ENCODE data around the gene PET117. TPM values are rescaled to one million over a fixed set of nuclear protein-coding genes. Genes with fewer than 3 reads are reported as not detected.

The PET117 gene
- polyA plus RNA-seq, 1 donor (not counting 4 experiments of a cell fraction or from before 2014, with no cell fraction given) = 11.8 TPM

- dilution Hi-C loops (cut with MboI; ENCODE audit: extremely low pct_ligation_motif_present, low sequenced_read_pairs) = no loop called here
- TF ChIP-seq EZH2 (IDR thresholded peaks at IDR 0.05; ENCODE audit: low read length) (no peak), CTCF (optimal IDR thresholded peaks at IDR 0.05 in 1 of 3, IDR thresholded peaks at IDR 0.05 in 1 of 3, conservative IDR thresholded peaks at IDR 0.05 in 1 of 3; ENCODE audit: extremely low read depth in 1 of 3, insufficient read depth in 2 of 3, low read length in 3 of 3) (no peak)
- Histone ChIP-seq H2AFZ (ENCODE audit: control insufficient read depth, low read length) (no peak overlapping the region), H3K4me2 (ENCODE audit: control insufficient read depth, extremely low read depth, insufficient read depth, low read depth, low read length) (no peak overlapping the region), H3K27ac (ENCODE audit: control insufficient read depth, insufficient read depth, low read length) (no peak overlapping the region), H4K20me1 (ENCODE audit: control insufficient read depth, extremely low read depth, insufficient read depth, low read length) (no peaks in the 10 kb centered on the region), H3K9me1 (ENCODE audit: control insufficient read depth, extremely low read depth, insufficient read depth, low read length) (no peaks in the 10 kb centered on the region), H3K79me2 (ENCODE audit: control insufficient read depth, insufficient read depth, low read length) (no peaks in the 10 kb centered on the region), H3K36me3 (ENCODE audit: control insufficient read depth in 2 of 2, extremely low read depth in 1 of 2, insufficient read depth in 2 of 2, low read length in 2 of 2) (peaks cover 3 to 4% of the 10 kb centered on the region in 2 experiments), H3K4me3 (ENCODE audit: control insufficient read depth in 2 of 3, extremely low read depth in 1 of 3, insufficient read depth in 2 of 3, low read depth in 1 of 3, low read length in 3 of 3) (no peak overlapping the region), H3K27me3 (ENCODE audit: control insufficient read depth, extremely low read depth, insufficient read depth, low read length) (no peaks in the 10 kb centered on the region), H3K9ac (ENCODE audit: control insufficient read depth, extremely low read depth, insufficient read depth, low read length) (no peak overlapping the region), H3K9me3 (ENCODE audit: control insufficient read depth, low read depth, low read length) (no peaks in the 10 kb centered on the region), H3K4me1 (ENCODE audit: control insufficient read depth, extremely low read depth, insufficient read depth, low read length) (peaks cover 14% of the 10 kb centered on the region)
- DNase-seq (ENCODE audit: low read depth, low spot score) (no peak), FAIRE-seq (no peak)
Observed at GRCh38 chr20:18166950-18167349, 29.3 kb downstream of the PET117 start.

GRCh38 chr20:18172379-18172778 is 34.7 kb downstream of the PET117 start:
- FAIRE-seq (no peak), DNase-seq (ENCODE audit: low read depth, low spot score) (no peak)
- no peaks in the 10 kb centered on the region for H3K27me3 ChIP-seq (ENCODE audit: control insufficient read depth, extremely low read depth, insufficient read depth, low read length)
- H3K9ac ChIP-seq (ENCODE audit: control insufficient read depth, extremely low read depth, insufficient read depth, low read length) = no peak overlapping the region
- H3K79me2 ChIP-seq (ENCODE audit: control insufficient read depth, insufficient read depth, low read length) = no peaks in the 10 kb centered on the region
- H3K4me2 ChIP-seq (ENCODE audit: control insufficient read depth, extremely low read depth, insufficient read depth, low read depth, low read length) = no peak overlapping the region
- H3K9me3 ChIP-seq (ENCODE audit: control insufficient read depth, low read depth, low read length) = no peaks in the 10 kb centered on the region
- H3K27ac ChIP-seq (ENCODE audit: control insufficient read depth, insufficient read depth, low read length) = no peak overlapping the region
- H2AFZ ChIP-seq (ENCODE audit: control insufficient read depth, low read length) = no peak overlapping the region
- no peak overlapping the region for H3K4me3 ChIP-seq (ENCODE audit: control insufficient read depth in 2 of 3, extremely low read depth in 1 of 3, insufficient read depth in 2 of 3, low read depth in 1 of 3, low read length in 3 of 3)
- TF ChIP-seq CTCF (optimal IDR thresholded peaks at IDR 0.05 in 1 of 3, IDR thresholded peaks at IDR 0.05 in 1 of 3, conservative IDR thresholded peaks at IDR 0.05 in 1 of 3; ENCODE audit: extremely low read depth in 1 of 3, insufficient read depth in 2 of 3, low read length in 3 of 3) = no peak
- no peak for TF ChIP-seq EZH2 (IDR thresholded peaks at IDR 0.05; ENCODE audit: low read length)
- no peaks in the 10 kb centered on the region for H3K36me3 ChIP-seq (ENCODE audit: control insufficient read depth in 2 of 2, extremely low read depth in 1 of 2, insufficient read depth in 2 of 2, low read length in 2 of 2)
- H3K4me1 ChIP-seq (ENCODE audit: control insufficient read depth, extremely low read depth, insufficient read depth, low read length) = no peaks in the 10 kb centered on the region
- no peaks in the 10 kb centered on the region for H3K9me1 ChIP-seq (ENCODE audit: control insufficient read depth, extremely low read depth, insufficient read depth, low read length)
- no peaks in the 10 kb centered on the region for H4K20me1 ChIP-seq (ENCODE audit: control insufficient read depth, extremely low read depth, insufficient read depth, low read length)
- dilution Hi-C loops (cut with MboI; ENCODE audit: extremely low pct_ligation_motif_present, low sequenced_read_pairs) = no loop called here

Data from keratinocyte (primary cell).